OCI-LY1 (cell line): ENCODE measurements around the gene CHAT.

Experiments
- H2AFZ ChIP-seq: fragments of 200-600 bp; sonication (generic), shearing (Covaris generic); 2 replicates; pipeline ENCODE4 v1.6.0; 2014; ENCODE audit warnings: antibody characterized with exemption, mild to moderate bottlenecking, low read length
- H3F3A ChIP-seq: fragments of 200-600 bp; sonication (generic), shearing (Covaris generic); 2 replicates; pipeline ENCODE4 v1.6.0; 2014; ENCODE audit warnings: mild to moderate bottlenecking, antibody characterized with exemption, low read length, moderate library complexity; ENCODE audit not compliant: insufficient read depth
- H3K27ac ChIP-seq: fragments of 200-600 bp; sonication (generic); 2 replicates; pipeline ENCODE4 v1.5.1; 2014; ENCODE audit warnings: low read length, mixed run types, mild to moderate bottlenecking, low read depth; ENCODE audit not compliant: poor library complexity, severe bottlenecking
- H3K27me3 ChIP-seq: fragments of 200-600 bp; sonication (generic); 2 replicates; pipeline ENCODE4 v1.6.0; 2014; ENCODE audit warnings: antibody characterized with exemption, mild to moderate bottlenecking, low read length, moderate library complexity; ENCODE audit not compliant: insufficient read depth
- H3K36me3 ChIP-seq: fragments of 200-600 bp; sonication (generic); 2 replicates; pipeline ENCODE4 v1.6.1; 2014; ENCODE audit warnings: mild to moderate bottlenecking, antibody characterized with exemption, low read length, moderate library complexity, mixed read lengths; ENCODE audit not compliant: insufficient read depth
- H3K4me1 ChIP-seq: fragments of 200-600 bp; sonication (generic); 2 replicates; pipeline ENCODE4 v1.5.1; 2014; ENCODE audit warnings: mild to moderate bottlenecking, low read length, moderate library complexity; ENCODE audit not compliant: insufficient read depth, severe bottlenecking
- H3K4me2 ChIP-seq: fragments of 200-600 bp; sonication (generic), shearing (Covaris generic); 2 replicates; pipeline ENCODE4 v1.6.1; 2014; ENCODE audit warnings: low read length
- H3K4me3 ChIP-seq: fragments of 200-600 bp; sonication (generic); 2 replicates; pipeline ENCODE4 v1.5.1; 2014; ENCODE audit warnings: low read length, low read depth, mild to moderate bottlenecking, mixed read lengths; ENCODE audit not compliant: poor library complexity, severe bottlenecking
- H3K79me2 ChIP-seq: fragments of 200-600 bp; shearing (Covaris generic); 2 replicates; pipeline ENCODE4 v1.6.1; 2016; ENCODE audit warnings: mixed run types, low read length, mixed read lengths; ENCODE audit not compliant: insufficient read depth
- H3K9ac ChIP-seq: fragments of 200-600 bp; sonication (generic), shearing (Covaris generic); 2 replicates; pipeline ENCODE4 v1.6.1; 2014; ENCODE audit warnings: mild to moderate bottlenecking, low read length, mixed read lengths
- H3K9me2 ChIP-seq: fragments of 200-600 bp; sonication (generic), shearing (Covaris generic); 2 replicates; pipeline ENCODE4 v1.6.1; 2014; ENCODE audit warnings: low read depth, mild to moderate bottlenecking, low read length, mixed read lengths
- H3K9me3 ChIP-seq: fragments of 200-600 bp; shearing (Covaris generic); 2 replicates; pipeline ENCODE4 v1.6.1; 2014; ENCODE audit warnings: low read length, mixed read lengths
- H4K20me1 ChIP-seq: fragments of 200-600 bp; sonication (generic), shearing (Covaris generic); 2 replicates; pipeline ENCODE4 v1.6.0; 2016; ENCODE audit warnings: mild to moderate bottlenecking, low read length; ENCODE audit not compliant: insufficient read depth
- EZH2 ChIP-seq: fragments of 200-600 bp; sonication (generic), shearing (Covaris generic); IDR thresholded peaks from 2 replicates; pipeline ENCODE4 v1.8.0; 2017; ENCODE audit warnings: borderline replicate concordance, mixed run types, mild to moderate bottlenecking, antibody characterized with exemption, low read length, moderate library complexity, mixed read lengths
- TF ChIP-seq, protein P1 (sequence below): fragments of 200-600 bp; sonication (generic), shearing (Covaris generic); IDR thresholded peaks from 2 replicates; pipeline ENCODE4 v1.5.1; 2017; ENCODE audit warnings: mild to moderate bottlenecking, antibody characterized with exemption, low read length, moderate library complexity, mixed read lengths

Gene CHAT

DNA sequence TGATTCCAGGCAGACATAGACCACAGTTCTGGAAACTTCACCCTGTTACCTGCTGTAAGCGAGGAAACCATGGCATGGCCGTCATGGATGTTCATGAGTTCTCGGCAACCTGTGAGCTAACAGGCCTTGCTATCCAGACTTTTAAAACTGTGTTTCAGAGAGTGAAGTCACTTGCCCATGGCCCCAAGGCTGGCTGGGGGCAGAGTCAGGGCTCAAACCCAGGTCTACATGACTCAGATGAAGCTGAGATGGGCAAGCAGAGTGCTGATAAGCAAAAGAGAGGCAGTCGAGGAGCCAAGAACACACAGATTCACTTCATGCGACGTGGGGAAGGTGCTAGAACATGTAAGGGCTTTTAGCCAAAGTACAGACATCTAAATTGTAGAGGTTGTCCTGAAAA, 97.1 kb downstream of the CHAT start:
- TF ChIP-seq EZH2, result no peak
- TF ChIP-seq, protein P1, sequence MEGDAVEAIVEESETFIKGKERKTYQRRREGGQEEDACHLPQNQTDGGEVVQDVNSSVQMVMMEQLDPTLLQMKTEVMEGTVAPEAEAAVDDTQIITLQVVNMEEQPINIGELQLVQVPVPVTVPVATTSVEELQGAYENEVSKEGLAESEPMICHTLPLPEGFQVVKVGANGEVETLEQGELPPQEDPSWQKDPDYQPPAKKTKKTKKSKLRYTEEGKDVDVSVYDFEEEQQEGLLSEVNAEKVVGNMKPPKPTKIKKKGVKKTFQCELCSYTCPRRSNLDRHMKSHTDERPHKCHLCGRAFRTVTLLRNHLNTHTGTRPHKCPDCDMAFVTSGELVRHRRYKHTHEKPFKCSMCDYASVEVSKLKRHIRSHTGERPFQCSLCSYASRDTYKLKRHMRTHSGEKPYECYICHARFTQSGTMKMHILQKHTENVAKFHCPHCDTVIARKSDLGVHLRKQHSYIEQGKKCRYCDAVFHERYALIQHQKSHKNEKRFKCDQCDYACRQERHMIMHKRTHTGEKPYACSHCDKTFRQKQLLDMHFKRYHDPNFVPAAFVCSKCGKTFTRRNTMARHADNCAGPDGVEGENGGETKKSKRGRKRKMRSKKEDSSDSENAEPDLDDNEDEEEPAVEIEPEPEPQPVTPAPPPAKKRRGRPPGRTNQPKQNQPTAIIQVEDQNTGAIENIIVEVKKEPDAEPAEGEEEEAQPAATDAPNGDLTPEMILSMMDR, result no peak
- H3K9me3 ChIP-seq, result no peaks in the 10 kb centered on the region
- H3K4me2 ChIP-seq, result no peak overlapping the region
- H4K20me1 ChIP-seq, result no peaks in the 10 kb centered on the region
- H3K4me1 ChIP-seq, result no peaks in the 10 kb centered on the region
- H3K4me3 ChIP-seq, result no peak overlapping the region
- no peaks in the 10 kb centered on the region for H3K36me3 ChIP-seq
- H2AFZ ChIP-seq, result no peak overlapping the region
- no peak overlapping the region for H3K9ac ChIP-seq
- no peaks in the 10 kb centered on the region for H3K9me2 ChIP-seq
- H3K79me2 ChIP-seq, result no peaks in the 10 kb centered on the region
- no peaks in the 10 kb centered on the region for H3F3A ChIP-seq
- no peak overlapping the region for H3K27ac ChIP-seq
- no peaks in the 10 kb centered on the region for H3K27me3 ChIP-seq

DNA sequence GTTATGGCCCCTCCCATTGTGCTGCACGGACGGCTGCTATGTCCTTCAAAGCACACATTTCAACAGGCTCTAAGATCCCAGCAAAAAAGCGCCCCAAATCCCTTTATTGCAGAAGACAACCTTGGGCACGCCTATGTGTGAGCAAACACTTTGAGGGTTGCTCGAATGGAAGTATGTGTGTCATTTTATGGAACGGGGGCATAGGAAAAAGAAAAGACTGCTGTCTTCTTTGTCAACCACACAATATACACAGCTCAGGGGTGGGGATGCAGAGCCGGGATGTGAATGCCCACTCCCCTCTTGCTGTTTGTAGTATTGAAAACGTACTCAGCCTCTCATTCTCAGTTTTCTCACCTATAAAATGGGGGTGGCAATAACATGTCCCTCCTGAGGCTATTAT, 97.6 kb downstream of the CHAT start:
- TF ChIP-seq, protein P1, result no peak
- no peak for TF ChIP-seq EZH2
- Histone ChIP-seq H4K20me1 (no peaks in the 10 kb centered on the region), H3F3A (no peaks in the 10 kb centered on the region), H3K9me2 (no peaks in the 10 kb centered on the region), H3K9me3 (no peaks in the 10 kb centered on the region), H3K4me1 (no peaks in the 10 kb centered on the region), H3K9ac (no peak overlapping the region), H3K4me3 (no peak overlapping the region), H3K79me2 (no peaks in the 10 kb centered on the region), H3K36me3 (no peaks in the 10 kb centered on the region), H2AFZ (no peak overlapping the region), H3K27me3 (no peaks in the 10 kb centered on the region), H3K27ac (no peak overlapping the region), H3K4me2 (no peak overlapping the region)

DNA sequence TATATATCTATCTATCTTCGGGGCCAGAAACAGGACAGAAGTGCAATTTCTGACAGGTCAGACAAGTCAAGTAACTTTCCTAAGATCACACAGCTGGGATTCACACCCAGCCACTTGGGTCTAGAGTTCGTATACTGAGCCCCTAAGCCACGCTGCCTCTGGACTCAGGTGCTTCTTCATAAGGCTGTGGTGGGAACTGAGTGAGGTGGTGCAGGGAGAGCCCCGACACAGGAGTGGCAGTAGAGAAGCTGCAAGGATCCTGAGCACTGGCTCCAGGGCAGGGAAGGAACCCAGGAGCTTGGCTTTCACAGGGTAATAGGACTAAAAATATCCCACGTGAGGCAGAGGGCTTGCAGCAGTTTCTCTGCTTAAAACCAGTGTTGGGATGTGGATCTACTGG, 99.4 kb downstream of the CHAT start:
- Histone ChIP-seq H3K79me2 (no peaks in the 10 kb centered on the region), H3K27me3 (no peaks in the 10 kb centered on the region), H3K27ac (no peak overlapping the region), H3K9ac (no peak overlapping the region), H3K4me1 (no peaks in the 10 kb centered on the region), H3K4me3 (no peak overlapping the region), H3K4me2 (no peak overlapping the region), H2AFZ (no peak overlapping the region), H3K9me2 (no peaks in the 10 kb centered on the region), H4K20me1 (no peaks in the 10 kb centered on the region), H3K9me3 (no peaks in the 10 kb centered on the region), H3K36me3 (no peaks in the 10 kb centered on the region), H3F3A (no peaks in the 10 kb centered on the region)
- TF ChIP-seq EZH2, result no peak
- TF ChIP-seq, protein P1, result no peak
